ENCODE measurements around the gene DCUN1D3. TPM values are rescaled to one million over a fixed set of nuclear protein-coding genes. Genes with fewer than 3 reads are reported as not detected.
A peak's percentile ranks its signal among the peaks of the same experiment; 100 is the strongest.
"Not testable (repeated sequence)": the region's sequence is repeated elsewhere in the genome, so short reads cannot be mapped to it uniquely, and the experiment has no call there.

The DCUN1D3 gene
- total and polyA plus RNA-seq, 8 donors = 3.7 to 7.7 (median 6.5) TPM

GRCh38 chr16:20867585-20867984, 32.6 kb downstream of the DCUN1D3 start:
- DNase-seq = no peak
- H3K36me3 ChIP-seq = no peaks in the 10 kb centered on the region
- ATAC-seq = peak in 1 of 4 donors; percentile 17
- TF ChIP-seq CTCF (IDR thresholded peaks at IDR 0.05) = no peak
- no peaks in the 10 kb centered on the region for H3K9me3 ChIP-seq
- H3K4me3 ChIP-seq = no peak overlapping the region
- peaks cover 38 to 41% (median 38%) of the 10 kb centered on the region in 3 donors for H3K4me1 ChIP-seq
- FAIRE-seq = no peak
- intact Hi-C loops (cut with DNase I) = no loop called here
- no peaks in the 10 kb centered on the region for H3K27me3 ChIP-seq
- WGBS, 2 donors = 77 to 82% methylated on average over 2 of the region's 2 CpGs
- H3K27ac ChIP-seq = no peak overlapping the region

- ATAC-seq = peak; percentile 20 to 63 (median 52)
- DNase-seq = peak in 2 of 6 donors; percentile 45 to 62
- no peak for FAIRE-seq
- intact Hi-C loops (cut with DNase I) = no loop called here
- Histone ChIP-seq H3K36me3 (peaks cover 0 to 6% (median 0%) of the 10 kb centered on the region in 3 donors), H3K9me3 (no peaks in the 10 kb centered on the region), H3K27me3 (no peaks in the 10 kb centered on the region), H3K4me3 (no peak overlapping the region), H3K4me1 (peaks cover 38 to 40% (median 38%) of the 10 kb centered on the region in 3 donors), H3K27ac (peak overlapping the region in 1 of 4 donors; percentile 56)
- no peak for TF ChIP-seq CTCF (IDR thresholded peaks at IDR 0.05)
- WGBS, 2 donors = 35% methylated on average over 3 of the region's 3 CpGs
These were observed 33.4 kb downstream of the DCUN1D3 start for GRCh38 chr16:20866801-20867200.

- H3K4me3 ChIP-seq = no peak overlapping the region
- 69 to 77% methylated on average over 6 of the region's 6 CpGs for WGBS, 2 donors
- ATAC-seq = peak; percentile 55 to 75 (median 64)
- no peak for FAIRE-seq
- peak overlapping the region in 3 of 4 donors; percentile 26 to 56 (median 48) for H3K27ac ChIP-seq
- peak in 5 of 6 donors; percentile 29 to 61 (median 44) for DNase-seq
- H3K36me3 ChIP-seq = peaks cover 0 to 9% (median 3%) of the 10 kb centered on the region in 3 donors
- no peaks in the 10 kb centered on the region for H3K9me3 ChIP-seq
- intact Hi-C loops (cut with DNase I) = no loop called here
- H3K27me3 ChIP-seq = no peaks in the 10 kb centered on the region
- peaks cover 35 to 38% (median 36%) of the 10 kb centered on the region in 3 donors for H3K4me1 ChIP-seq
- no peak for TF ChIP-seq CTCF (IDR thresholded peaks at IDR 0.05)
These were observed 33.9 kb downstream of the DCUN1D3 start for GRCh38 chr16:20866145-20866772.

- DNase-seq (no peak), ATAC-seq (no peak), FAIRE-seq (no peak)
- peaks cover 33 to 38% (median 34%) of the 10 kb centered on the region in 3 donors for H3K4me1 ChIP-seq
- peak overlapping the region in 3 of 4 donors; percentile 26 to 56 (median 48) for H3K27ac ChIP-seq
- no peaks in the 10 kb centered on the region for H3K9me3 ChIP-seq
- peaks cover 0 to 9% (median 3%) of the 10 kb centered on the region in 3 donors for H3K36me3 ChIP-seq
- WGBS, 2 donors = 84 to 86% methylated on average over 6 of the region's 6 CpGs
- intact Hi-C loops (cut with DNase I) = no loop called here
- H3K4me3 ChIP-seq = no peak overlapping the region
- no peaks in the 10 kb centered on the region for H3K27me3 ChIP-seq
- TF ChIP-seq CTCF (IDR thresholded peaks at IDR 0.05) = no peak
These were observed 34.6 kb downstream of the DCUN1D3 start for GRCh38 chr16:20865420-20866131.

- H3K9me3 ChIP-seq; FAIRE-seq; DNase-seq; intact Hi-C loops (cut with DNase I); H3K27ac ChIP-seq; H3K4me3 ChIP-seq; H3K36me3 ChIP-seq; ATAC-seq; H3K27me3 ChIP-seq: not testable (repeated sequence)
- peaks cover 33 to 37% (median 34%) of the 10 kb centered on the region in 3 donors for H3K4me1 ChIP-seq
- WGBS, 2 donors = 93 to 96% methylated on average over 6 of the region's 6 CpGs
These were observed 35.8 kb downstream of the DCUN1D3 start for GRCh38 chr16:20864376-20864775.
